Measurements from ENCODE around the gene TBRG1.
"Not testable (repeated sequence)": the region's sequence is repeated elsewhere in the genome, so short reads cannot be mapped to it uniquely, and the experiment has no call there.

TBRG1 gene

GRCh38 chr11:124622531-124623451, at the start of gene TBRG1:
TSS of gene TBRG1 (plus strand) at chr11:124622864. CDS start at chr11:124623084, 220 bp downstream.
- peak; percentile 76 for DNase-seq

GRCh38 chr11:124577716-124578427, 44.8 kb upstream of the TBRG1 start:
- DNase-seq = no peak

- DNase-seq = no peak
These were observed 43.9 kb upstream of the TBRG1 start for GRCh38 chr11:124578761-124579160.

GRCh38 chr11:124581817-124582216, 40.8 kb upstream of the TBRG1 start:
- no peak for DNase-seq

GRCh38 chr11:124582565-124582964, 40.1 kb upstream of the TBRG1 start:
- DNase-seq = no peak

GRCh38 chr11:124583781-124584180, 38.9 kb upstream of the TBRG1 start:
- DNase-seq = no peak

GRCh38 chr11:124584681-124585372, 37.8 kb upstream of the TBRG1 start:
- no peak for DNase-seq

GRCh38 chr11:124586238-124586860, 36.3 kb upstream of the TBRG1 start:
- DNase-seq = peak; percentile 42

- no peak for DNase-seq
These were observed 31.2 kb upstream of the TBRG1 start for GRCh38 chr11:124591430-124591829.

GRCh38 chr11:124592627-124593026, 30.0 kb upstream of the TBRG1 start:
- DNase-seq = no peak

GRCh38 chr11:124595302-124595701, 27.4 kb upstream of the TBRG1 start:
- DNase-seq = no peak

- no peak for DNase-seq
These were observed 25.0 kb upstream of the TBRG1 start for GRCh38 chr11:124597626-124598025.

GRCh38 chr11:124600621-124601320, 21.9 kb upstream of the TBRG1 start:
- no peak for DNase-seq

GRCh38 chr11:124602193-124602592, 20.5 kb upstream of the TBRG1 start:
- no peak for DNase-seq

- DNase-seq = not testable (repeated sequence)
These were observed 19.9 kb upstream of the TBRG1 start for GRCh38 chr11:124602723-124603122.

GRCh38 chr11:124605719-124606118, 16.9 kb upstream of the TBRG1 start:
- no peak for DNase-seq

GRCh38 chr11:124608147-124608546, 14.5 kb upstream of the TBRG1 start:
- no peak for DNase-seq

- DNase-seq = no peak
These were observed 12.4 kb upstream of the TBRG1 start for GRCh38 chr11:124610295-124610694.

GRCh38 chr11:124611064-124611463, 11.6 kb upstream of the TBRG1 start, which contains the start of gene PANX3:
TSS of gene PANX3 (plus strand) at chr11:124611428. CDS start at chr11:124611557, 129 bp downstream.
- DNase-seq = no peak

GRCh38 chr11:124612045-124612444, 10.6 kb upstream of the TBRG1 start:
- no peak for DNase-seq

- DNase-seq = no peak
These were observed 10.0 kb upstream of the TBRG1 start for GRCh38 chr11:124612567-124613246.

- no peak for DNase-seq
These were observed 3.8 kb upstream of the TBRG1 start for GRCh38 chr11:124618863-124619262.

Data from stimulated activated CD4-positive, alpha-beta T cell treated with anti-CD3 and anti-CD28 coated beads, Interleukin-12 subunit alpha, Interleukin-12 subunit beta, amount 100 ng/mL, for 4 hours (primary cell).